ENCODE measurements around the gene KHNYN. TPM values are rescaled to one million over a fixed set of nuclear protein-coding genes. Genes with fewer than 3 reads are reported as not detected.
"Not testable (repeated sequence)": the region's sequence is repeated elsewhere in the genome, so short reads cannot be mapped to it uniquely, and the experiment has no call there.

The KHNYN gene
- total RNA-seq (2014; rRNA removed; shearing (Covaris generic)), result 30.9 and 37.5 TPM in 2 replicates
- 22.2 and 34.6 TPM in 2 replicates for polyA plus RNA-seq (2015; cell fraction: cytosol; rRNA removed)
- polyA plus RNA-seq (2015; cell fraction: nucleus; rRNA removed), result 57.3 and 73.1 TPM in 2 replicates

DNA sequence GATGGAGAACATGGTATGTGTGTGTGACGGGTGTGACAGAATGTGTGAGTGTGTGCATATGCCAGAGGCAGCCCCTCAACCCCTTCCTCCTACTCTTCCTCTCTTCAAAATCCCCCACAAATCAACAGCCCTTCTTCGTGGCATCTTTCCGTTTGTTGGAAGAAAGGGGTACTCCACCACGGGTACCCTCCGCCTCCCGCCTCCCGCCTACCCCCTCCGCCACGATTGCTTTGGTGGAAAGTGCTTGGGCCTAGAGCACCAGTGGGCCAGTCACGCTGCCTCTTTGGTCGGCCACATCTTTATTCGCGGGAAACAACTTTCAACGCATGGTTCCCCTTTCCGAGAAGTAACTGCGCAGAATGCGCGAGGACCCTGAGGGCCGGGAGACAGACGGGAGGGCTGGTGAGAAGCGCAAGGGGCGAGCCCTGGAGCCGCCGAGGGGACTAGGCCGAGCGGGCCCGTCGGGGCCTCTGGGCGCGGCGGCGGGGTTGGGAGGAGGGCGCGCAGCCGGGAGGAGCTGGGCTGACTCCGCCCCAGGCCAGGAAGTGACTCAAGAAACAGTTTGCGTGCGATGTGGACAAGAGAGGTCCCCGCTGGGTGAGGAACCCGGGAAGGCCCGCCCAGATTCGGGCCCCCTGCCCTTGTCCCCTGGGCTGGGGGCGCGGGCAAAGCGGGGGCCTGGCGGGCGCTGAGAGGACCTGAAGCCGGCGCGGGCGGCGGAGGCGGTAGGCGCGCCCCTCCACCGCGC, at the start of gene KHNYN, which contains the start of gene CBLN3:
KHNYN (plus strand) TSS at position 560 of the 748 bp plus-strand sequence. CDS start 777 bp downstream, outside the sequence.
CBLN3 (minus strand) TSS at position 274 of the 748 bp plus-strand sequence. CDS start 614 bp downstream, outside the sequence.
- peak; percentile 85 for DNase-seq (ENCODE audit: low read depth, low spot score)
- in situ Hi-C loops (cut with HindIII; ENCODE audit: low pct_unique_long_range_greater_than_20kb, low sequenced_read_pairs), result loop anchor here (10.0 kb wide), 1 partner anchor 95 kb away; the partner anchor contains the start of genes ADCY4 and RIPK3

DNA sequence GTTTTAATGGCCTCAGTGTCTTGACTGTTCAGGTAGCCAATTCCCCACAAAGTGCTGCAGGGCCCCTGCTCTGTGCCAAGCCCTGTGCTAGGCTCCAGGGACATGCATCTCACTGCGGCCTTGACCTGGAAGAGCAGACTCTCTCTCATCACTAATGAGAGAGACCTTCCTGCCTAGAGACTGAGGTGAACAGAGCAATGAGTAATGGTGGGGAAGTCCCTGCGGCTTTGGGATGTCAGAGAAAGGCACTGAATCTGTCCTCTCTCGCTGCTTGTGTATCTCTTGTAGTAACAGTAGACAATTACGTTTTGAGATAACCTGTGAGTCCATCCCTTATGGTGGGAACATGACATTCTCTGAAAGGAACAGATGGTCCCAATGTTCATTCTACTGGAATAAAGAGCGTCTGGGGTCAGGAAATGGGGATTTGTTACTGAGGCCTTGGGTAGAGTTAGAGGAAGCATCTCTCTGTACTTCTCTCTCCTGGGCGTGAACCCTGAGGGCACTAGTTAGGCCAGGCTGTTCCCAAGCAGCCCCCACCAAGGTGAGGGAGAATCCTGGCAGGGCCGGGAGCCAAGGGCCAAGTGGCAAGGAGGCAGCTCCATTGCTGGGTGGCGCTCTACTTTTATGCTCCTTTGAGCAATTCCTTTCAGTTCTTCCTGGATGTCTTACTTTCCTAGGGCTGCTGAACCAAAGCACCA, 48.2 kb upstream of the KHNYN start:
- in situ Hi-C loops (cut with HindIII; ENCODE audit: low pct_unique_long_range_greater_than_20kb, low sequenced_read_pairs), result no loop called here
- DNase-seq (ENCODE audit: low read depth, low spot score), result no peak

DNA sequence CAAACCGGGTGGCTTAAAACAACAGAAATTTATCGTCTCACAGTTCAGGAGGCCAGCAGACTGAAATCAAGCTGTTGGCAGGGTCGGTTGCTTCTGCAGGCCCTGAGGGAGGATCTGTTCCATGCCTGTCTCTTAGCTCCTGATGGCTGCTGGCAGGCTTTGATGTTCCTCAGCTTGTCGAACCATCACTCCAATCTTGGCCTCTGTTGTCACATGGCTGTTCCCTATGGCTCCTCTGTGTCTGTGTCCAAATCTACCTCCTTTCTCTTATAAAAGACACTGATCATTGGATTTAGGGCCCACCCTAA, 47.7 kb upstream of the KHNYN start:
- in situ Hi-C loops (cut with HindIII; ENCODE audit: low pct_unique_long_range_greater_than_20kb, low sequenced_read_pairs), result no loop called here
- DNase-seq (ENCODE audit: low read depth, low spot score), result no peak

DNA sequence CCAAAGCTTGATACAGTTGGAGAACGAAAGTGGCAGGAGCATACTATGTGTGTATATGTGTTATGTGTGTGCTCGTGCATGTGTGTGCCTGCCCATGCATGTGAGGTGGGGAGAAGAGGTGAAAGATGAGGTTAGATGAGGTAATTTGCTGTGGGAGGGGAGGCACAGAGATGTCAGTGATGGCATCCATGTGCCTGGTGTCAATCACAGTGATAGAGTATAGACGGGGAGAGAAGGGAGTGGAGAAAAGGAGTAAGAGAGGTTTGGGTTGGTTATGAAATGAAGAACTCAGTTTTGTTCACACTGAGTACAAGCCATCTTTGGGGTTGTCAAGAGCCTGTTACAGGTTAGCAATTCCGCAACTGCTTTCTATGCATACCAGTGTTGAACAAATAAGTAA, 45.6 kb upstream of the KHNYN start:
- in situ Hi-C loops (cut with HindIII; ENCODE audit: low pct_unique_long_range_greater_than_20kb, low sequenced_read_pairs), result no loop called here
- no peak for DNase-seq (ENCODE audit: low read depth, low spot score)

DNA sequence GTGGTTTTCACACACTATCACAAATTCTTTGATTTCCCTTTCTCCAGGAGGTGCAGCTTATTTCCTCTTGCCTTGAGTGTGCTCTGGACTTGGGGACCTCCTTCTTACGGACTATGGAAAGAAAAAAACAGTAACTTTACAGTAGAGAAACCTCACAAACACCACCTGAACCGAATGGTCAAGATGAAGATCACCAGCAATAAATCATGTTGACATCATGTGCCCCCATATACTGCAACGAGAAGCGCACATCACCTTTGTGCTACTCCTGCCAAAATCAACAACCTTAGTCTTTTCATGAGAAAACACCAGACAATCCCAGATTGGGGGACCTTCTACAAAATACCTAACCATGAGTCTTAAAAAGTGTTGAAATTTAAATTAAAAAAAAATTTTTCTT, 44.2 kb upstream of the KHNYN start:
- in situ Hi-C loops (cut with HindIII; ENCODE audit: low pct_unique_long_range_greater_than_20kb, low sequenced_read_pairs), result no loop called here
- DNase-seq (ENCODE audit: low read depth, low spot score), result no peak

DNA sequence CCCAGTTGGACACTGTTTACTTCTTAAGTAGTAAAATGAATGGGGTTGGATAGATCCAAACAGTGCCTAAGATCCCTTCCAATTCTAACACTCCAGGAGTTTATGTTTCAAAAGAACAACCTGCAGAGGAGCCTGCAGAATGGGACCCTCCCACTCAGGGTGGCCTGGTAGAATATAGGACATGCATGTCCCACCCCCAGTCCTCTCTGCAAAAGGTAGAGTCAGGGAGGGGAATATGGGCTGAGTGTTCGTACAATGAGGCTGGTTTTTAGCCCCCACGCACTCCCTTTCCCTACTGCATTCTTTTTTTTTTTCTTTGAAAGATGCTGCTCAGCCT, 42.8 kb upstream of the KHNYN start:
- no peak for DNase-seq (ENCODE audit: low read depth, low spot score)
- in situ Hi-C loops (cut with HindIII; ENCODE audit: low pct_unique_long_range_greater_than_20kb, low sequenced_read_pairs), result no loop called here

DNA sequence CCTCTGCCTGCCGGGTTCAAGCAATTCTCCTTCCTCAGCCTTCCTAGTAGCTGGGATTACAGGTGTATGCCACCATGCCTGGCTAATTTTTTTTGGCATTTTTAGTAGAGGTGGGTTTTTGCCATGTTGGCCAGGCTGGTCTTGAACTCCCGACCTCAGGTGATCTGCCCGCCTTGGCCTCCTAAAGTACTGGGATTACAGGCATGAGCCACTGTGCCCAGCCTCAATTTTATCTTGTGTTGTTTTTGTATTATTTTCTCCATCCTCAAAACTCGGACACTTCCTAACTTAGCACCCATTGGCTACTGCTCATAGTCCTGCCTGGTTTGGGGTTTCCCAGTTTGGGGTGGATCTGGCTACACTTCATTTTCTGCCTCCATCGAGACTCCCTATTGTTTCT, 42.2 kb upstream of the KHNYN start:
- in situ Hi-C loops (cut with HindIII; ENCODE audit: low pct_unique_long_range_greater_than_20kb, low sequenced_read_pairs); DNase-seq (ENCODE audit: low read depth, low spot score): not testable (repeated sequence)

DNA sequence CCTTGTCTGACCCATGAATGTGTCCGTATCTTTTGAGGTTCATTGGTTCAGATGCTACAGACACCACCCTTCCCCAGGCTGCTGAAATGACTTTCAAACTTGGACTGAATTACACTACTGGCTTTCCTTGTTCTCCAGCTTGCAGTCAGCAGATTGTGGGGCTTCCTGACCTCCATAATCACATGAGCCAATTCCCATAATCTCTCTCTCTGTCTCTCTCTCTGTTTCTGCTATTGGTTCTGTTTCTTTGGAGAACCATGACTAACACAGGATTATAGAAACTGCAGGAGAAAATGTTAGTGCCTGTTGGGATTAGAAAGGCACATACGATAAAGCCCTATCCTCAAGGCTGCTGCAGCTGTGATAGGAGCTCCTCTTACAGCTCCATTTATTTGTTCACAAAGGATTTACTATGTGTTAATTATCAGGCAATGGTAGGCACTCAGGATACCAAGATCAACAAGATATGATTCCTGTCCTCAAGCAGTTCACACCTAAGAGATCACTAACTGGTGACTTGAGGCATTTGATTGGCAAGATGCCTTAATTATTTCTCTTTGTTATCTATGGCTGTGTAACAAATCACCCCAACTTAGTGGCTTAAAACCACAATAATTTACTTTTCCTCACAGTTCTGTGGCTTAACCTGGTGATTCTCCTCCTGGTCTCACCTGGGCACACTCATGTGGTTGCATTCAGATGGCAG, 41.1 kb upstream of the KHNYN start:
- DNase-seq (ENCODE audit: low read depth, low spot score), result peak; percentile 55

DNA sequence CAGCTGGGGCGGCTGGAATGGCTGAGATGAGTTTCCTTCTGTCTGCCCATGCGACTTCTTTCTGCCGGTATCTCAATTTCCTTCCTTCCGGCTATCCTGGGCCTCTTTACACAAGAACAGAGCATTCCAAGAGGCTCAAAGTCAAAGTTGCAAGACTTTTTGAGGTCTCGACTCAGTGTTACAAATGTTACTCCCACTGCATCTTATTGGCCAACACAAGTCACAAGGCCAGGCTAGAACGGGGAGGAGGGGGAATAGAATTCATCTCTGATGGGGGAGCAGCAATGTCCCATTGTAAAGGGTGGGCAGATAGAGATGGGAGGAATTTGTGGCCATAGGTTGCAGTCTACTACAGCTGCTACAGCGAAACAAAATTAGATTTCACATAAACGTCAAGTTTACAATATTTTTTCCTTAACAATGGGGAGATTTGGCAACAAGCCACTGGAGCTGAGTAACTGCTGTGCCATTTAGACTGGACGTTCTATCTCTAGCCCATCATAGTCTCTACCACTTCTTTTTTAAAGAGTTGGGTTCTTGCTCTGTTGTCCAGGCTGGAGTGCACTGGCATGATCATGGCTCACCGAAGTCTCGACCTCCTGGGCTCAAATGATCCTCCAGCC, 40.4 kb upstream of the KHNYN start:
- in situ Hi-C loops (cut with HindIII; ENCODE audit: low pct_unique_long_range_greater_than_20kb, low sequenced_read_pairs), result no loop called here
- no peak for DNase-seq (ENCODE audit: low read depth, low spot score)

More for the DNA sequence above, 41.1 kb upstream of the KHNYN start:
- in situ Hi-C loops (cut with HindIII; ENCODE audit: low pct_unique_long_range_greater_than_20kb, low sequenced_read_pairs), result no loop called here

DNA sequence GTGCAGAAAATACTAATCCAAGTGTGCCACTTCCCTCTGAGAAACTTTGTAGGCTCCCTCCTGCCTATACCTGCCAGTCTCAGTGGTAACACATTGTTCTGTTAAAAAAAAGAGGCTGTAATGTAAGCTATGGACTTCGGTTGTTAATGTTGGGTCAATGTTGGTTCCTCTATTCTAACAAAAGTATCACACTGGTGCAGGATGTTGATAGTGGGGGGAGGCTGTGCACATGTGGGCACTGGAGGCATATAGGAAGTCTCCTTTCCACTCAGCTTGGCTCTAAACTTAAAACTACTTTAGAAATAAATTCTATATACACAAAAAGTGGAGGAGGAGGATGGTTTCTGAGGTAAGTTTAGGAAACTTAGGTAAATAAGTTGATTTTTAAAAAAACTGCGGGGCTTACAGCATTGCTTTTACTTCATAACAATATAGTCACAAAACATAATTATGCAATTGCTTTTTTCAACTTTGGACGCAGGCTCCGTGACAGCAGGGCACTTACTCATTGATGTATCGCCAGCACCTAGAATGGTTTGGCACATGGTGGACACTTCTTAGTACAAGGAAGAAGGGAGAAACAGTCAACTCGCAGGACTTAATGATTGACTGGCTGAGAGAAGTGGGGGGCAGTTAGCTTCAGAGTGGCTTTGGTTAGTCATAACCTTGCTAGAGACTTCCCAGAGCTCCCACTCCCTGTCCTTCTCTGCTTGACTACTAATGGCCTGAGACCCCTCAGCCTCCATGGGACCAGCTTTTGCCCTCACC, 38.9 kb upstream of the KHNYN start:
- DNase-seq (ENCODE audit: low read depth, low spot score), result no peak
- in situ Hi-C loops (cut with HindIII; ENCODE audit: low pct_unique_long_range_greater_than_20kb, low sequenced_read_pairs), result no loop called here

DNA sequence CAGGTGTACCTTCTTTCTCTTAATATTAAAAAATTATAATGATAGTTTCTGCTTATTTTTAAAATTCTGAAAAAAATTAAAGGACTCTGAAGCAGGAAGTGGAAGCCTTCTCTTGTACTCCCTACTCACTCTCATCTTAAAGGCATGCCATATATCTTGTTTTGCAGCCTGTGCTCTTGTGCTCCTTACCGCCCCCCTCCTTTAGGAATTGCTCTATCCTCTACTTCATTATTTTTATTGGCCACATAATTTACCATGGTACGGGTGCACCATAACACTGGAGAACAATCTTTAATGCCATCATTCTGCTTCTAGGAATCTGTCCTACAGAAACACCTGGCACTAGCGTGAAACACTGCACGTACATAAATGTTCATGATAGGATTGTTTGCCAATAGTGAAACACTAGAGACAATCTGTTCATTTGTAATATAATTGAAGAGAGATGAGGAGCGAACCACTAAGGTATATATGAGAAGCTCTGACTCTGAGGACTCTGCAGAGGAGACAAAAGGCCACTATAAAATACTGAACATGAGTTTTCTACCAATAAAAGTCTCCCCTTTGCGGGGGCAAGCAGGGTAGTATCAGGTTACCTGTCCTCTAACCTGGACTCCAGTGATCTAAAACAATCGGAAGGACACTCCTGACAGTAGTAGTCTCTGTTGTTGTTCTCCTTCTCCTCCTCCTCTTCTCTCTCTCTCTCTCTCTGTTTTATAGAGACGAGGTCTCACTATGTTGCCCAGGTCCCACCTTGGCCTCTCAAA, 37.2 kb upstream of the KHNYN start:
- no peak for DNase-seq (ENCODE audit: low read depth, low spot score)
- in situ Hi-C loops (cut with HindIII; ENCODE audit: low pct_unique_long_range_greater_than_20kb, low sequenced_read_pairs), result no loop called here

DNA sequence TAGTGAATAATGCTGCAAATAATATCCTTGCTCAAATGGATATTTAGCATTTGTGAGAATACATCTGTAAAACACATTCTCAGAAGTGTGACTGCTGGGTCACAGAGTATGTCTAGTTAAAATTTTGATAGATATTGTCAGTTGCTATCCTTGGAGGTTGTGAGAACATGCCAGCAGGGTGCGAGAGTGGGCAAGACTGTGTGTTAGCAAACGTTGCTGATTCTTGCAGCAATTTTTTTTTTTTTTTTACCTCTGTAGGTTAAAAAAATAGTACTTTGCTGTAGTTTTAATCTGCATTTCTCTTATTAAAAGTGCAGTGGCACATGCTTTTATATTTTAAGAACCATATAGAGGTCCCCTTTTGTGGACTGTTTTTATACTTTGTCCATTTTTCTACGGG, 35.5 kb upstream of the KHNYN start:
- in situ Hi-C loops (cut with HindIII; ENCODE audit: low pct_unique_long_range_greater_than_20kb, low sequenced_read_pairs), result no loop called here
- peak; percentile 24 for DNase-seq (ENCODE audit: low read depth, low spot score)

DNA sequence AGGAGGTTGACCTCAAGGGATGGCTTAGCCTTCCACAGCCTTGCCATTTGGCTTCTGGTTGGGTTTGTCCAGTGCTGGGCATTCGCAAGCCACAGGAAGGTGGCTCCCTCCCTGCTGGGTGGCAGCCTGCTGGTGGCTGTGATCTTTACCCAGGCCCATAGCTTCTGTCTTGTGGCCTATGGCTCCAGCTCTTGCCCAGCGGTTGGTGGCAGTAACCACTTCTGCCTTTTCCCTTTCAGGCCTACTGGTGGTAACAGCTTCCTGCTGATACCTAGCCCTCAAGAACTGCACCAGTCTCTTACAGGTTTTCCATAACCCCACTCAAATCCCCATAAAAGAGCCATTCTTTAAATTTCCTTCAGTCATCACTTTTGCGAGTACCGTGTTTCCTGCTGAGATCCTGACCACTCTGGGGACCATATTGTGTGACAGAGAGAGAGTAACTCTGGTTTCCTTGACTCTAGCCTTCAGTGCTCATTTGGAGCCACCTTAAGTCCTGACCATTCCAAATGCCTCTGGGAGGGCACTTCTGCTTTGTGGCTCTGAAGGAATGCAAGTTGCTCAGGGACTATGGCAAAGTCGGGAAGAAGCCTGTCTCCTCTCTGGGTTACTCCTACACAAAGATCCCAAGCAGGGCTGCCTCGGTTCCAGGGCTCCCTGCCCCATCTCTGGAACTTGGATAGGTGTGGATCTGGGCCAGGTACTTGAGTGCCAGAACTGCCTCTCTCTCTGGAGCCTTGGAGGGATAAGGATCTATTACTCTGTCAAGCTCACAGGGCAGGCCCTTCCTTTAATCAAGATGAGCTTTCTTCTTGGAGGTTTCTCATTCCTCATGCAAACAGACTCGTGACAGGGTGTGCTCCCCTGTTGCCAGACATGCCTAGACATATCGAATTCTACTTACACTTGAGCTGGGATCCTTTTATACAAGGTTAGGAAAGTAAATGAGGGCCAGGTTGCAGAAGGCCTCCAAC, 33.9 kb upstream of the KHNYN start:
- in situ Hi-C loops (cut with HindIII; ENCODE audit: low pct_unique_long_range_greater_than_20kb, low sequenced_read_pairs), result no loop called here
- DNase-seq (ENCODE audit: low read depth, low spot score), result peak; percentile 11

DNA sequence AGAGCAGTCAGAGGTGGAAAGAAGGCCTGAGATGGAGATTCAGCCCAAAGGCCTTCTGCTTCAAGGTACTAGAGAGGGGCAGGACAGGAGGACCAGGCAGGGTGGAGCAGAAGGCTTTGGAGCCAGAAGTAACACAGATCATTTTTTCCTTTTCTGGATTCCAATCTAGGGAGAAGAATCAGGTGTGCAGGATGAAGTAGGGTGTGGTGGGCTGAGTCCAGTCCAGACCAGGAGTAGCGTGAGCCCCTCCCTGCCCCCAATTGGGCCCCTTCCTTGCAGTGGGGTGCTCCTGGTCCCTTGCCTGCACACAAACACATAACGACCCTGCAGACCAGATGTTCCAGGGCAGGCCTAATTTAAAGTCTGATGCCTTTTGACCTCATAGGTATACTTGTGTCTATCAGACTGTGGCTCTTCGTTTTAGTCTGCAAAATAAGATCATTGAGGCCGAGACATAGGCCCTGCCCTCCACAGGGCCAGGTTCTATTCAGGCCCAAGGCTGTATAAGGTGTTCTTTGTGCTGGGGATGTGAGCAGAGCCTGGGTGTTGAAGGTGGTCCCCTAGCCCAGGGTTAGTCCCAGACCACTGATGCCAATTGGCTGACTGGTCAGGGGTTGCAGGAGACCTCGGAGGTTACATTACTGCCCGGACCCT, 32.0 kb upstream of the KHNYN start:
- no peak for DNase-seq (ENCODE audit: low read depth, low spot score)
- in situ Hi-C loops (cut with HindIII; ENCODE audit: low pct_unique_long_range_greater_than_20kb, low sequenced_read_pairs), result no loop called here

DNA sequence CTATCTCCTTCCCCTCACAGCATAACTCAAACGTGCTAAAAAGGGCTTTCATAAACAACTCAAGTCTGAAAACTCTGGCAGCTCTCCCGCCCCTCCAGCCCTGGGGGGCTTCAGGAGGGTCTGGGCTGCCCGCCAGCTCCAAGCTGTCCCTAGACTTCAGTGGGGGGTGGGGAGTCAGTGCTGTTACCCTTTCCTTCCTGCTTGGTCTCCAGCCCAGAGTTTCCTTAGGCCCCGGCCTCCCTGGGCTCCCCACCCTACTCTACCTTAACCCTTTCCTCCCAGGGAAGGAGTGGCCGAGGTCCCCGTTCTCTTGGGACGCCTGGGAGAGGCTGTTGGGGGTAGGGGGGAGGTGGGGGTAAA, 31.5 kb upstream of the KHNYN start:
- in situ Hi-C loops (cut with HindIII; ENCODE audit: low pct_unique_long_range_greater_than_20kb, low sequenced_read_pairs), result no loop called here
- DNase-seq (ENCODE audit: low read depth, low spot score), result no peak
